Neural cell (in vitro differentiated cells): ENCODE results near the gene CFAP221.

Experiments
- CTCF ChIP-seq: fragments of 450-650 bp; IDR thresholded peaks from 2 replicates; pipeline ENCODE4 v1.5.1; 2014; ENCODE audit warnings: antibody characterized with exemption, mild to moderate bottlenecking, moderate library complexity; ENCODE audit not compliant: poor library complexity, severe bottlenecking
- EP300 ChIP-seq: fragments of 450-650 bp; conservative IDR thresholded peaks from 2 replicates; pipeline ENCODE4 v1.6.1; 2014; ENCODE audit warnings: antibody characterized with exemption, mild to moderate bottlenecking, moderate library complexity; ENCODE audit not compliant: poor library complexity, severe bottlenecking
- MXI1 ChIP-seq: fragments of 450-650 bp; conservative IDR thresholded peaks from 2 replicates; pipeline ENCODE4 v1.6.1; 2014; ENCODE audit warnings: antibody characterized with exemption, mild to moderate bottlenecking; ENCODE audit not compliant: poor library complexity, severe bottlenecking
- POLR2AphosphoS5 ChIP-seq: IDR thresholded peaks from 2 replicates; pipeline ENCODE4 v1.6.1; 2012
- TAF1 ChIP-seq: IDR thresholded peaks from 2 replicates; pipeline ENCODE4 v1.6.1; 2012; ENCODE audit warnings: low read depth

GRCh38 chr2:119590873-119591272 lies 46.6 kb downstream of the CFAP221 start:
- TF ChIP-seq CTCF (no peak), POLR2AphosphoS5 (no peak), MXI1 (no peak), EP300 (no peak), TAF1 (no peak)
